ENCODE measurements around the gene THAP10.

DNA sequence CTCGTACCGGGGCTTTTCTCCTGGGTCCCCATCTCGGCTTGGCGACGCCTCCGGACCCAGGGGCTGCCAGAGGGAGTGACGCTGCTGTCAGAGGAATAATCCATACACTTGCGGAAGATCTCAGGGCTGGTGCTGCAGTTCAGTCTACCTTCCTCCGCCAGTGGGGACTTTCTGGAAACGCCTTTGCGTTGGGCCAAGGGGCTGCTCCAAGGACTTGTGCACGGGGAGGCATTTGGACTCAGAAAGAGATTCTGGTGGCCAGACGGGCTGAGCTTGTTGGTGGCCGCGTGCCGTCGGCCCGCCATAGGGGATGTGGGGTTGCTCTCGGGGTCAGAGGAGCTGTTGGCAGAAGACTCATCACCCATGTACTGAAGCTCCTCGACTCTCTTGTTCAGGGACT, 60.1 kb downstream of the THAP10 start:
- no peak for TF ChIP-seq HDGF (IDR thresholded peaks at IDR 0.05)
- no peak for TF ChIP-seq TAL1 (IDR thresholded peaks at IDR 0.05)
- TF ChIP-seq, protein P1, sequence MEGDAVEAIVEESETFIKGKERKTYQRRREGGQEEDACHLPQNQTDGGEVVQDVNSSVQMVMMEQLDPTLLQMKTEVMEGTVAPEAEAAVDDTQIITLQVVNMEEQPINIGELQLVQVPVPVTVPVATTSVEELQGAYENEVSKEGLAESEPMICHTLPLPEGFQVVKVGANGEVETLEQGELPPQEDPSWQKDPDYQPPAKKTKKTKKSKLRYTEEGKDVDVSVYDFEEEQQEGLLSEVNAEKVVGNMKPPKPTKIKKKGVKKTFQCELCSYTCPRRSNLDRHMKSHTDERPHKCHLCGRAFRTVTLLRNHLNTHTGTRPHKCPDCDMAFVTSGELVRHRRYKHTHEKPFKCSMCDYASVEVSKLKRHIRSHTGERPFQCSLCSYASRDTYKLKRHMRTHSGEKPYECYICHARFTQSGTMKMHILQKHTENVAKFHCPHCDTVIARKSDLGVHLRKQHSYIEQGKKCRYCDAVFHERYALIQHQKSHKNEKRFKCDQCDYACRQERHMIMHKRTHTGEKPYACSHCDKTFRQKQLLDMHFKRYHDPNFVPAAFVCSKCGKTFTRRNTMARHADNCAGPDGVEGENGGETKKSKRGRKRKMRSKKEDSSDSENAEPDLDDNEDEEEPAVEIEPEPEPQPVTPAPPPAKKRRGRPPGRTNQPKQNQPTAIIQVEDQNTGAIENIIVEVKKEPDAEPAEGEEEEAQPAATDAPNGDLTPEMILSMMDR (IDR thresholded peaks at IDR 0.05 in 2 of 3, conservative IDR thresholded peaks at IDR 0.05 in 1 of 3; ENCODE audit: insufficient read depth in 2 of 3, low read depth in 1 of 3, low read length in 3 of 3): no peak
- TF ChIP-seq EGR1 (conservative IDR thresholded peaks at IDR 0.05): no peak
- no peak for TF ChIP-seq SRSF9 (IDR thresholded peaks at IDR 0.05; ENCODE audit: borderline replicate concordance, low read depth, low read length)
- TF ChIP-seq FOXJ3 (CRISPR knock-in tag; IDR thresholded peaks at IDR 0.05): no peak
- TF ChIP-seq MXI1 (IDR thresholded peaks at IDR 0.05; ENCODE audit: low read depth, low read length): no peak
- TF ChIP-seq, protein P2, sequence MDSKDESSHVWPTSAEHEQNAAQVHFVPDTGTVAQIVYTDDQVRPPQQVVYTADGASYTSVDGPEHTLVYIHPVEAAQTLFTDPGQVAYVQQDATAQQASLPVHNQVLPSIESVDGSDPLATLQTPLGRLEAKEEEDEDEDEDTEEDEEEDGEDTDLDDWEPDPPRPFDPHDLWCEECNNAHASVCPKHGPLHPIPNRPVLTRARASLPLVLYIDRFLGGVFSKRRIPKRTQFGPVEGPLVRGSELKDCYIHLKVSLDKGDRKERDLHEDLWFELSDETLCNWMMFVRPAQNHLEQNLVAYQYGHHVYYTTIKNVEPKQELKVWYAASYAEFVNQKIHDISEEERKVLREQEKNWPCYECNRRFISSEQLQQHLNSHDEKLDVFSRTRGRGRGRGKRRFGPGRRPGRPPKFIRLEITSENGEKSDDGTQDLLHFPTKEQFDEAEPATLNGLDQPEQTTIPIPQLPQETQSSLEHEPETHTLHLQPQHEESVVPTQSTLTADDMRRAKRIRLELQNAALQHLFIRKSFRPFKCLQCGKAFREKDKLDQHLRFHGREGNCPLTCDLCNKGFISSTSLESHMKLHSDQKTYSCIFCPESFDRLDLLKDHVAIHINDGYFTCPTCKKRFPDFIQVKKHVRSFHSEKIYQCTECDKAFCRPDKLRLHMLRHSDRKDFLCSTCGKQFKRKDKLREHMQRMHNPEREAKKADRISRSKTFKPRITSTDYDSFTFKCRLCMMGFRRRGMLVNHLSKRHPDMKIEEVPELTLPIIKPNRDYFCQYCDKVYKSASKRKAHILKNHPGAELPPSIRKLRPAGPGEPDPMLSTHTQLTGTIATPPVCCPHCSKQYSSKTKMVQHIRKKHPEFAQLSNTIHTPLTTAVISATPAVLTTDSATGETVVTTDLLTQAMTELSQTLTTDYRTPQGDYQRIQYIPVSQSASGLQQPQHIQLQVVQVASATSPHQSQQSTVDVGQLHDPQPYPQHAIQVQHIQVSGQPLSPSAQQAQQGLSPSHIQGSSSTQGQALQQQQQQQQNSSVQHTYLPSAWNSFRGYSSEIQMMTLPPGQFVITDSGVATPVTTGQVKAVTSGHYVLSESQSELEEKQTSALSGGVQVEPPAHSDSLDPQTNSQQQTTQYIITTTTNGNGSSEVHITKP (IDR thresholded peaks at IDR 0.05; ENCODE audit: partially characterized antibody): no peak
- TF ChIP-seq, protein P3, sequence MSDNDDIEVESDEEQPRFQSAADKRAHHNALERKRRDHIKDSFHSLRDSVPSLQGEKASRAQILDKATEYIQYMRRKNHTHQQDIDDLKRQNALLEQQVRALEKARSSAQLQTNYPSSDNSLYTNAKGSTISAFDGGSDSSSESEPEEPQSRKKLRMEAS (CRISPR knock-in tag; IDR thresholded peaks at IDR 0.05): no peak
- TF ChIP-seq JUNB (CRISPR knock-in tag; conservative IDR thresholded peaks at IDR 0.05): no peak
- no peak for TF ChIP-seq JUN (IDR thresholded peaks at IDR 0.05; ENCODE audit: borderline replicate concordance, low read depth, low read length)
- no peak for TF ChIP-seq JUN (CRISPR knock-in tag; IDR thresholded peaks at IDR 0.05; ENCODE audit: borderline replicate concordance)

All from K562 (cell line).